SK-N-SH (cell line): ENCODE results near the gene C16orf92. TPM values are rescaled to one million over a fixed set of nuclear protein-coding genes. Genes with fewer than 3 reads are reported as not detected.

Experiments used
- CTCF ChIA-PET: fragments of 300-600, 350-600 bp; formaldehyde crosslinking; extraction: SDS; loops from one replicate; lab custom pipeline; 2021; lab: Yijun Ruan, JAX
- POLR2A ChIA-PET: fragments of 350-600 bp; sonication (Branson Sonifier 250); formaldehyde crosslinking; extraction: SDS; loops from one replicate; lab custom pipeline; 2020; ENCODE audit warnings: antibody characterized with exemption, inconsistent platforms; lab: Yijun Ruan, JAX
- DNase-seq: peaks from one replicate; pipeline ENCODE4 v3.0.0; 2012
- H2AFZ ChIP-seq: fragments of 200-600 bp; sonication (generic); 2 replicates; pipeline ENCODE4 v1.8.1; 2016; ENCODE audit warnings: antibody characterized with exemption, mild to moderate bottlenecking, low read depth
- H3F3A ChIP-seq: fragments of 200-600 bp; sonication (generic); replicated peaks from 2 replicates; pipeline ENCODE3; 2016; ENCODE audit warnings: antibody characterized with exemption, mild to moderate bottlenecking; ENCODE audit not compliant: insufficient read depth
- H3K27ac ChIP-seq, 2 experiments: fragments of 200-500 bp in 1 of 2; fragments of 200-600 bp in 1 of 2; sonication (Bioruptor generic) in 1 of 2; sonication (generic), shearing (Covaris generic) in 1 of 2; 2 replicates each; pipeline versions ENCODE4 v1.5.1 to v1.6.1; 2014 to 2016; ENCODE audit warnings: low read depth in 2 of 2, inconsistent platforms in 1 of 2, low read length in 1 of 2, mild to moderate bottlenecking in 1 of 2, mixed read lengths in 1 of 2
- H3K27me3 ChIP-seq: fragments of 200-600 bp; sonication (generic), shearing (Covaris generic); 2 replicates; pipeline ENCODE4 v1.6.1; 2016; ENCODE audit warnings: mixed run types; ENCODE audit not compliant: insufficient read depth
- H3K36me3 ChIP-seq, 2 experiments: fragments of 200-500 bp in 1 of 2; fragments of 200-600 bp in 1 of 2; sonication (Bioruptor generic) in 1 of 2; sonication (generic) in 1 of 2; replicated peaks in 1 of 2; 2 replicates each; pipeline versions ENCODE3 to v1.5.1; 2014 to 2016; ENCODE audit warnings: low read length in 1 of 2, mild to moderate bottlenecking in 1 of 2; ENCODE audit not compliant: insufficient read depth in 2 of 2, control insufficient read depth in 1 of 2
- H3K4me1 ChIP-seq, 2 experiments: fragments of 200-500 bp in 1 of 2; fragments of 200-600 bp in 1 of 2; sonication (Bioruptor generic) in 1 of 2; sonication (generic), shearing (Covaris generic) in 1 of 2; 2 replicates each; pipeline versions ENCODE4 v1.5.1 to v1.6.1; 2014 to 2016; ENCODE audit warnings: low read depth in 1 of 2, low read length in 1 of 2, mixed run types in 1 of 2; ENCODE audit not compliant: insufficient read depth in 2 of 2, control insufficient read depth in 1 of 2
- H3K4me2 ChIP-seq: fragments of 200-600 bp; sonication (generic), shearing (Covaris generic); 2 replicates; pipeline ENCODE4 v1.6.1; 2017; ENCODE audit warnings: mixed run types
- H3K4me3 ChIP-seq, 2 experiments: fragments of 200-500 bp in 1 of 2; fragments of 200-600 bp in 1 of 2; sonication (Bioruptor generic) in 1 of 2; sonication (generic), shearing (Covaris generic) in 1 of 2; 2 replicates each; pipeline versions ENCODE4 v1.5.1 to v1.8.1; 2014 to 2016; ENCODE audit warnings: low read depth in 2 of 2, inconsistent platforms in 1 of 2, low read length in 1 of 2, mild to moderate bottlenecking in 1 of 2, mixed read lengths in 1 of 2, moderate library complexity in 1 of 2
- H3K79me2 ChIP-seq: fragments of 200-600 bp; sonication (generic); 2 replicates; pipeline ENCODE4 v1.8.1; 2017; ENCODE audit warnings: mild to moderate bottlenecking; ENCODE audit not compliant: insufficient read depth
- H3K9ac ChIP-seq: fragments of 200-600 bp; sonication (generic); 2 replicates; pipeline ENCODE4 v1.6.1; 2017; ENCODE audit warnings: mixed run types
- H3K9me2 ChIP-seq: fragments of 200-600 bp; sonication (generic); 2 replicates; pipeline ENCODE4 v1.6.1; 2017; ENCODE audit warnings: mixed run types
- H3K9me3 ChIP-seq: fragments of 200-600 bp; sonication (generic); 2 replicates; pipeline ENCODE4 v1.6.1; 2017; ENCODE audit warnings: mixed run types, mild to moderate bottlenecking, moderate library complexity
- H4K20me1 ChIP-seq: fragments of 200-600 bp; sonication (generic); 2 replicates; pipeline ENCODE4 v1.6.1; 2017; ENCODE audit warnings: mild to moderate bottlenecking, mixed run types; ENCODE audit not compliant: insufficient read depth
- CTCF ChIP-seq: fragments of 200-600 bp; sonication (generic); IDR thresholded peaks from 2 replicates; pipeline ENCODE4 v1.6.1; 2017; ENCODE audit warnings: antibody characterized with exemption, mild to moderate bottlenecking, moderate library complexity
- EZH2phosphoT487 ChIP-seq: fragments of 200-600 bp; sonication (generic); IDR thresholded peaks from 2 replicates; pipeline ENCODE4 v1.6.1; 2017; ENCODE audit warnings: low read depth, mixed run types, mild to moderate bottlenecking, antibody characterized with exemption, moderate library complexity, borderline replicate concordance
- FOXM1 ChIP-seq: IDR thresholded peaks from 2 replicates; pipeline ENCODE4 v1.4.0; 2012; ENCODE audit warnings: low read depth, mild to moderate bottlenecking
- GABPA ChIP-seq: IDR thresholded peaks from 2 replicates; pipeline ENCODE4 v1.4.0; 2012; ENCODE audit warnings: low read depth, mild to moderate bottlenecking
- GATA2 ChIP-seq: sonication (generic); formaldehyde crosslinking; IDR thresholded peaks from 2 replicates; pipeline ENCODE4 v1.5.0; 2020; ENCODE audit warnings: mild to moderate bottlenecking, missing genetic modification reagents
- JUND ChIP-seq: IDR thresholded peaks from 2 replicates; pipeline ENCODE4 v1.4.0; 2012
- MEF2A ChIP-seq: IDR thresholded peaks from 2 replicates; pipeline ENCODE4 v1.4.0; 2012; ENCODE audit warnings: low read depth, borderline replicate concordance
- MXI1 ChIP-seq: IDR thresholded peaks from 2 replicates; pipeline ENCODE4 v1.6.1; 2012; ENCODE audit warnings: mild to moderate bottlenecking, low read depth, low read length, improper control_type of control experiment
- POLR2AphosphoS5 ChIP-seq: IDR thresholded peaks from 2 replicates; pipeline ENCODE4 v1.6.1; 2012; ENCODE audit warnings: low read depth, low read length
- RAD21 ChIP-seq: IDR thresholded peaks from 2 replicates; pipeline ENCODE4 v1.6.1; 2012; ENCODE audit warnings: mild to moderate bottlenecking, low read length
- REST ChIP-seq: IDR thresholded peaks from 2 replicates; pipeline ENCODE4 v1.6.1; 2012; ENCODE audit warnings: mild to moderate bottlenecking, low read depth, low read length, moderate library complexity
- RXRA ChIP-seq: IDR thresholded peaks from 2 replicates; pipeline ENCODE4 v1.4.0; 2012; ENCODE audit warnings: low read depth, mild to moderate bottlenecking, borderline replicate concordance
- SIN3A ChIP-seq: IDR thresholded peaks from 2 replicates; pipeline ENCODE4 v1.6.1; 2012; ENCODE audit warnings: low read depth, mild to moderate bottlenecking, low read length, moderate library complexity, borderline replicate concordance
- SMC3 ChIP-seq: IDR thresholded peaks from 2 replicates; pipeline ENCODE4 v1.6.1; 2012; ENCODE audit warnings: low read depth, low read length, improper control_type of control experiment
- TCF12 ChIP-seq: IDR thresholded peaks from 2 replicates; pipeline ENCODE4 v1.4.0; 2012
- WGBS: methylation state at CpG from one replicate; pipeline ENCODE4 v1.1.6; 2017; ENCODE audit warnings: low lambda C conversion rate; 5-methylcytosine and 5-hydroxymethylcytosine counted together
- polyA plus RNA-seq, 3 experiments: library from polyadenylated mRNA; depleted of rRNA; stranded (reverse); fragments of >200 nt; gene quantifications; 2 replicates each; pipeline ENCODE4 v1.2.3, GENCODE V29; 2012
- TF ChIP-seq, protein P1 (sequence below): fragments of 150-350 bp; IDR thresholded peaks from 2 replicates; pipeline ENCODE4 v1.6.1; 2016; ENCODE audit warnings: mild to moderate bottlenecking, low read depth, low read length
- TF ChIP-seq, protein P2 (sequence below): fragments of 150-350 bp; IDR thresholded peaks from 2 replicates; pipeline ENCODE4 v1.6.1; 2017; ENCODE audit warnings: antibody characterized with exemption, low read length, low read depth, borderline replicate concordance
- TF ChIP-seq, protein P3 (sequence below): IDR thresholded peaks from 2 replicates; pipeline ENCODE4 v1.4.0; 2012; ENCODE audit warnings: low read depth
- TF ChIP-seq, protein P4 (sequence below): IDR thresholded peaks from 2 replicates; pipeline ENCODE4; 2012

Gene C16orf92
- polyA plus RNA-seq, 1 of the 3 experiments (the other 2 are of a cell fraction), result not detected

GRCh38 chr16:29993191-29993902 is 29.7 kb upstream of the C16orf92 start:
- Histone ChIP-seq H3K9ac (no peak overlapping the region), H3K79me2 (peaks cover 19% of the 10 kb centered on the region; the same call in 1 of the 2 replicates), H3F3A (peaks cover 10% of the 10 kb centered on the region), H3K9me2 (no peaks in the 10 kb centered on the region), H4K20me1 (no peaks in the 10 kb centered on the region), H3K36me3 (peaks cover 0 to 51% of the 10 kb centered on the region in 2 experiments), H2AFZ (no peak overlapping the region), H3K27ac (no peak overlapping the region), H3K9me3 (no peaks in the 10 kb centered on the region), H3K27me3 (no peaks in the 10 kb centered on the region), H3K4me2 (no peak overlapping the region), H3K4me3 (no peak overlapping the region), H3K4me1 (peaks cover 0 to 14% of the 10 kb centered on the region in 2 experiments; a peak in 1 of 4 replicates)
- ChIA-PET POLR2A (interaction anchor here (0.5 to 1.1 kb wide), 2 partner anchors 10 to 20 kb away, joined by 3 read pairs; no protein-coding TSS in a partner anchor), CTCF (interaction anchor here (1.0 to 2.4 kb wide), 3 partner anchors 12 to 145 kb away, joined by 3 to 7 read pairs (median 6); partner anchors contain the start of gene TLCD3B)
- 88% methylated on average over 12 of the region's 25 CpGs for WGBS
- no peak for DNase-seq
- TF ChIP-seq RXRA (no peak), MXI1 (no peak), EZH2phosphoT487 (no peak), CTCF (no peak), FOXM1 (no peak), SIN3A (no peak), GATA2 (no peak), RAD21 (no peak), TCF12 (no peak), SMC3 (no peak), POLR2AphosphoS5 (no peak), MEF2A (no peak), GABPA (no peak), REST (no peak), JUND (no peak)
- TF ChIP-seq, protein P1, sequence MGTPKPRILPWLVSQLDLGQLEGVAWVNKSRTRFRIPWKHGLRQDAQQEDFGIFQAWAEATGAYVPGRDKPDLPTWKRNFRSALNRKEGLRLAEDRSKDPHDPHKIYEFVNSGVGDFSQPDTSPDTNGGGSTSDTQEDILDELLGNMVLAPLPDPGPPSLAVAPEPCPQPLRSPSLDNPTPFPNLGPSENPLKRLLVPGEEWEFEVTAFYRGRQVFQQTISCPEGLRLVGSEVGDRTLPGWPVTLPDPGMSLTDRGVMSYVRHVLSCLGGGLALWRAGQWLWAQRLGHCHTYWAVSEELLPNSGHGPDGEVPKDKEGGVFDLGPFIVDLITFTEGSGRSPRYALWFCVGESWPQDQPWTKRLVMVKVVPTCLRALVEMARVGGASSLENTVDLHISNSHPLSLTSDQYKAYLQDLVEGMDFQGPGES, result no peak
- TF ChIP-seq, protein P2, sequence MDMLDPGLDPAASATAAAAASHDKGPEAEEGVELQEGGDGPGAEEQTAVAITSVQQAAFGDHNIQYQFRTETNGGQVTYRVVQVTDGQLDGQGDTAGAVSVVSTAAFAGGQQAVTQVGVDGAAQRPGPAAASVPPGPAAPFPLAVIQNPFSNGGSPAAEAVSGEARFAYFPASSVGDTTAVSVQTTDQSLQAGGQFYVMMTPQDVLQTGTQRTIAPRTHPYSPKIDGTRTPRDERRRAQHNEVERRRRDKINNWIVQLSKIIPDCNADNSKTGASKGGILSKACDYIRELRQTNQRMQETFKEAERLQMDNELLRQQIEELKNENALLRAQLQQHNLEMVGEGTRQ, result no peak
- TF ChIP-seq, protein P3, sequence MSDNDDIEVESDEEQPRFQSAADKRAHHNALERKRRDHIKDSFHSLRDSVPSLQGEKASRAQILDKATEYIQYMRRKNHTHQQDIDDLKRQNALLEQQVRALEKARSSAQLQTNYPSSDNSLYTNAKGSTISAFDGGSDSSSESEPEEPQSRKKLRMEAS, result no peak
- TF ChIP-seq, protein P4, sequence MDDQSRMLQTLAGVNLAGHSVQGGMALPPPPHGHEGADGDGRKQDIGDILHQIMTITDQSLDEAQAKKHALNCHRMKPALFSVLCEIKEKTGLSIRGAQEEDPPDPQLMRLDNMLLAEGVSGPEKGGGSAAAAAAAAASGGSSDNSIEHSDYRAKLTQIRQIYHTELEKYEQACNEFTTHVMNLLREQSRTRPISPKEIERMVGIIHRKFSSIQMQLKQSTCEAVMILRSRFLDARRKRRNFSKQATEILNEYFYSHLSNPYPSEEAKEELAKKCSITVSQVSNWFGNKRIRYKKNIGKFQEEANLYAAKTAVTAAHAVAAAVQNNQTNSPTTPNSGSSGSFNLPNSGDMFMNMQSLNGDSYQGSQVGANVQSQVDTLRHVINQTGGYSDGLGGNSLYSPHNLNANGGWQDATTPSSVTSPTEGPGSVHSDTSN, result no peak
